Activated CD4-positive, alpha-beta T cell treated with anti-CD3 and anti-CD28 coated beads for 36 hours (primary cell): Measurements from ENCODE around the gene ACTN4. TPM values are rescaled to one million over a fixed set of nuclear protein-coding genes. Genes with fewer than 3 reads are reported as not detected.

Source experiments
- ATAC-seq: fragments of 200-7000 bp; cut with Tn5 transposase; one replicate; pipeline ENCODE4 v1.10.0; 2021; ENCODE audit warnings: mild to moderate bottlenecking, moderate library complexity
- CTCF ChIA-PET: fragments of 350-600 bp; sonication (Branson Sonifier 250); formaldehyde crosslinking; loops from one replicate; lab custom pipeline; 2021; ENCODE audit warnings: antibody characterized with exemption; lab: Charles Lee
- POLR2A ChIA-PET: fragments of 350-600 bp; sonication (Branson Sonifier 250); formaldehyde crosslinking; loops from one replicate; lab custom pipeline; 2021; ENCODE audit warnings: antibody characterized with exemption, inconsistent platforms; lab: Charles Lee
- DNase-seq: peaks from one replicate; pipeline ENCODE4 v3.0.0-alpha.2; 2020
- H3K27ac Mint-ChIP-seq: one replicate; pipeline ENCODE4 v1.8.0; 2021; ENCODE audit warnings: mixed read lengths
- H3K27me3 Mint-ChIP-seq: one replicate; pipeline ENCODE4 v1.8.0; 2021; ENCODE audit warnings: mixed read lengths
- H3K36me3 Mint-ChIP-seq: one replicate; pipeline ENCODE4 v1.8.0; 2021; ENCODE audit warnings: low read depth, mixed read lengths
- H3K4me1 Mint-ChIP-seq: one replicate; pipeline ENCODE4 v1.8.0; 2021; ENCODE audit warnings: mixed read lengths
- H3K4me3 Mint-ChIP-seq: one replicate; pipeline ENCODE4 v1.8.0; 2021; ENCODE audit warnings: mild to moderate bottlenecking, moderate library complexity, mixed read lengths
- H3K9me3 Mint-ChIP-seq: one replicate; pipeline ENCODE4 v1.8.0; 2021; ENCODE audit warnings: low read depth, mixed read lengths
- intact Hi-C, 2 experiments: fragments of 100-400 bp; cut with DNase I in 1 of 2; cut with micrococcal nuclease in 1 of 2; formaldehyde crosslinking; loops; one replicate each; pipeline versions ENCODE4 v1.14.2 to v1.15.1; 2022 to 2024; cut with DNase I, micrococcal nuclease
- total RNA-seq, 2 experiments: library from RNA; stranded (reverse); gene quantifications; one replicate each; pipeline ENCODE4 v1.2.3, GENCODE V29; 2021

Gene ACTN4
- total RNA-seq, 2 experiments from 2014 or later, result 181 to 182 TPM

- ChIA-PET CTCF (interaction anchor here (0.5 kb wide), 1 partner anchor 32 kb away, joined by 3 read pairs; no protein-coding TSS in a partner anchor), POLR2A (no interaction called here)
- intact Hi-C loops, result no loop called here
- ATAC-seq, result no peak
- no peaks in the 10 kb centered on the region for H3K4me1 Mint-ChIP-seq
- H3K27ac Mint-ChIP-seq, result no peak overlapping the region
- no peak for DNase-seq
- no peaks in the 10 kb centered on the region for H3K27me3 Mint-ChIP-seq
- H3K4me3 Mint-ChIP-seq, result no peak overlapping the region
- no peaks in the 10 kb centered on the region for H3K9me3 Mint-ChIP-seq
- H3K36me3 Mint-ChIP-seq, result peaks cover 9% of the 10 kb centered on the region
Measured at GRCh38 chr19:38714354-38714778, 66.9 kb downstream of the ACTN4 start.

- no peak overlapping the region for H3K27ac Mint-ChIP-seq
- no peaks in the 10 kb centered on the region for H3K4me1 Mint-ChIP-seq
- H3K4me3 Mint-ChIP-seq, result no peak overlapping the region
- intact Hi-C loops, result no loop called here
- DNase-seq, result no peak
- H3K27me3 Mint-ChIP-seq, result no peaks in the 10 kb centered on the region
- no peaks in the 10 kb centered on the region for H3K9me3 Mint-ChIP-seq
- ChIA-PET CTCF (interaction anchor here (1.3 kb wide), 1 partner anchor 45 kb away, joined by 3 read pairs; no protein-coding TSS in a partner anchor), POLR2A (no interaction called here)
- no peak for ATAC-seq
- H3K36me3 Mint-ChIP-seq, result peaks cover 5% of the 10 kb centered on the region
Measured at GRCh38 chr19:38715555-38715954, 68.1 kb downstream of the ACTN4 start.

- H3K27ac Mint-ChIP-seq, result no peak overlapping the region
- intact Hi-C loops, result no loop called here
- no peak for DNase-seq
- H3K4me3 Mint-ChIP-seq, result no peak overlapping the region
- H3K9me3 Mint-ChIP-seq, result no peaks in the 10 kb centered on the region
- no peaks in the 10 kb centered on the region for H3K4me1 Mint-ChIP-seq
- ChIA-PET POLR2A (no interaction called here), CTCF (no interaction called here)
- H3K27me3 Mint-ChIP-seq, result no peaks in the 10 kb centered on the region
- H3K36me3 Mint-ChIP-seq, result peaks cover 3% of the 10 kb centered on the region
- no peak for ATAC-seq
Measured at GRCh38 chr19:38717051-38717450, 69.6 kb downstream of the ACTN4 start.

- Mint-ChIP-seq H3K36me3 (peaks cover 3% of the 10 kb centered on the region), H3K4me3 (no peak overlapping the region), H3K4me1 (no peaks in the 10 kb centered on the region), H3K27ac (no peak overlapping the region), H3K27me3 (no peaks in the 10 kb centered on the region), H3K9me3 (no peaks in the 10 kb centered on the region)
- intact Hi-C loops, result no loop called here
- no peak for ATAC-seq
- ChIA-PET CTCF (no interaction called here), POLR2A (no interaction called here)
- DNase-seq, result no peak
Measured at GRCh38 chr19:38717855-38718254, 70.4 kb downstream of the ACTN4 start.

GRCh38 chr19:38718747-38719543 lies 71.5 kb downstream of the ACTN4 start:
- Mint-ChIP-seq H3K4me1 (no peaks in the 10 kb centered on the region), H3K36me3 (peaks cover 5% of the 10 kb centered on the region), H3K4me3 (no peak overlapping the region), H3K9me3 (no peaks in the 10 kb centered on the region), H3K27me3 (no peaks in the 10 kb centered on the region), H3K27ac (no peak overlapping the region)
- intact Hi-C loops, result no loop called here
- ATAC-seq, result no peak
- CTCF ChIA-PET, result no interaction called here
- DNase-seq, result no peak
- POLR2A ChIA-PET, result no interaction called here

- Mint-ChIP-seq H3K36me3 (peaks cover 5% of the 10 kb centered on the region), H3K4me1 (no peaks in the 10 kb centered on the region), H3K27ac (no peak overlapping the region), H3K4me3 (no peak overlapping the region), H3K27me3 (no peaks in the 10 kb centered on the region), H3K9me3 (no peaks in the 10 kb centered on the region)
- intact Hi-C loops, result no loop called here
- no peak for ATAC-seq
- CTCF ChIA-PET, result no interaction called here
- POLR2A ChIA-PET, result no interaction called here
- DNase-seq, result no peak
Measured at GRCh38 chr19:38719761-38720558, 72.5 kb downstream of the ACTN4 start.

GRCh38 chr19:38720559-38721236 lies 73.2 kb downstream of the ACTN4 start:
- H3K4me1 Mint-ChIP-seq, result no peaks in the 10 kb centered on the region
- no peak for DNase-seq
- ATAC-seq, result no peak
- H3K27me3 Mint-ChIP-seq, result no peaks in the 10 kb centered on the region
- H3K4me3 Mint-ChIP-seq, result no peak overlapping the region
- ChIA-PET POLR2A (no interaction called here), CTCF (interaction anchor here (0.6 kb wide), 1 partner anchor 258 kb away, joined by 3 read pairs; no protein-coding TSS in a partner anchor)
- H3K27ac Mint-ChIP-seq, result no peak overlapping the region
- H3K36me3 Mint-ChIP-seq, result peaks cover 5% of the 10 kb centered on the region
- intact Hi-C loops, result no loop called here
- no peaks in the 10 kb centered on the region for H3K9me3 Mint-ChIP-seq

GRCh38 chr19:38721496-38721895 lies 74.0 kb downstream of the ACTN4 start:
- ATAC-seq (no peak), DNase-seq (no peak)
- no peak overlapping the region for H3K27ac Mint-ChIP-seq
- ChIA-PET POLR2A (no interaction called here), CTCF (interaction anchor here (0.6 kb wide), 1 partner anchor 259 kb away, joined by 3 read pairs; no protein-coding TSS in a partner anchor)
- H3K27me3 Mint-ChIP-seq, result no peaks in the 10 kb centered on the region
- intact Hi-C loops, result no loop called here
- peaks cover 8% of the 10 kb centered on the region for H3K36me3 Mint-ChIP-seq
- no peaks in the 10 kb centered on the region for H3K9me3 Mint-ChIP-seq
- no peak overlapping the region for H3K4me3 Mint-ChIP-seq
- no peaks in the 10 kb centered on the region for H3K4me1 Mint-ChIP-seq

- no peaks in the 10 kb centered on the region for H3K9me3 Mint-ChIP-seq
- DNase-seq (no peak), ATAC-seq (no peak)
- H3K4me1 Mint-ChIP-seq, result peaks cover 3% of the 10 kb centered on the region
- POLR2A ChIA-PET, result no interaction called here
- no peak overlapping the region for H3K27ac Mint-ChIP-seq
- intact Hi-C loops, result no loop called here
- CTCF ChIA-PET, result interaction anchor here (0.5 kb wide), 1 partner anchor 88 kb away, joined by 3 read pairs; no protein-coding TSS in a partner anchor
- H3K27me3 Mint-ChIP-seq, result no peaks in the 10 kb centered on the region
- H3K36me3 Mint-ChIP-seq, result peaks cover 11% of the 10 kb centered on the region
- H3K4me3 Mint-ChIP-seq, result no peak overlapping the region
Measured at GRCh38 chr19:38721979-38722773, 74.7 kb downstream of the ACTN4 start.

GRCh38 chr19:38722947-38723605 lies 75.6 kb downstream of the ACTN4 start:
- CTCF ChIA-PET, result interaction anchor here (0.5 kb wide), 1 partner anchor 88 kb away, joined by 3 read pairs; no protein-coding TSS in a partner anchor
- DNase-seq (no peak), ATAC-seq (no peak)
- Mint-ChIP-seq H3K36me3 (peaks cover 10% of the 10 kb centered on the region), H3K27ac (no peak overlapping the region), H3K4me1 (peaks cover 3% of the 10 kb centered on the region), H3K4me3 (no peak overlapping the region), H3K9me3 (no peaks in the 10 kb centered on the region), H3K27me3 (no peaks in the 10 kb centered on the region)
- POLR2A ChIA-PET, result interaction anchor here (1.1 kb wide), 1 partner anchor 91 kb away, joined by 3 read pairs; no protein-coding TSS in a partner anchor
- intact Hi-C loops, result no loop called here
